Fibroblast of the aortic adventitia (primary cell): Measurements from ENCODE around the gene ZNF821. TPM values are rescaled to one million over a fixed set of nuclear protein-coding genes. Genes with fewer than 3 reads are reported as not detected.

Experiments
- DNase-seq: peaks from one replicate; pipeline ENCODE4 v3.0.0-alpha.2; 2010; ENCODE audit warnings: low read depth
- H3K4me3 ChIP-seq: 2 replicates; pipeline ENCODE4 v1.5.1; 2011; ENCODE audit warnings: low read depth, mild to moderate bottlenecking, control low read depth, low read length, moderate library complexity
- CTCF ChIP-seq: IDR thresholded peaks from 2 replicates; pipeline ENCODE4 v1.5.1; 2011; ENCODE audit warnings: mild to moderate bottlenecking, low read length, control low read depth, inconsistent platforms; ENCODE audit not compliant: insufficient read depth
- total RNA-seq: library from RNA; depleted of rRNA; stranded (reverse); fragments of >200 nt; gene quantifications from 2 replicates; pipeline ENCODE4 v1.2.3, GENCODE V29; 2012; ENCODE audit warnings: low replicate concordance

Gene ZNF821
- total RNA-seq, 1 donor, result 3.1 TPM

GRCh38 chr16:71903608-71904007 is 19.6 kb upstream of the ZNF821 start:
- no peak for DNase-seq
- no peak for TF ChIP-seq CTCF

DNA sequence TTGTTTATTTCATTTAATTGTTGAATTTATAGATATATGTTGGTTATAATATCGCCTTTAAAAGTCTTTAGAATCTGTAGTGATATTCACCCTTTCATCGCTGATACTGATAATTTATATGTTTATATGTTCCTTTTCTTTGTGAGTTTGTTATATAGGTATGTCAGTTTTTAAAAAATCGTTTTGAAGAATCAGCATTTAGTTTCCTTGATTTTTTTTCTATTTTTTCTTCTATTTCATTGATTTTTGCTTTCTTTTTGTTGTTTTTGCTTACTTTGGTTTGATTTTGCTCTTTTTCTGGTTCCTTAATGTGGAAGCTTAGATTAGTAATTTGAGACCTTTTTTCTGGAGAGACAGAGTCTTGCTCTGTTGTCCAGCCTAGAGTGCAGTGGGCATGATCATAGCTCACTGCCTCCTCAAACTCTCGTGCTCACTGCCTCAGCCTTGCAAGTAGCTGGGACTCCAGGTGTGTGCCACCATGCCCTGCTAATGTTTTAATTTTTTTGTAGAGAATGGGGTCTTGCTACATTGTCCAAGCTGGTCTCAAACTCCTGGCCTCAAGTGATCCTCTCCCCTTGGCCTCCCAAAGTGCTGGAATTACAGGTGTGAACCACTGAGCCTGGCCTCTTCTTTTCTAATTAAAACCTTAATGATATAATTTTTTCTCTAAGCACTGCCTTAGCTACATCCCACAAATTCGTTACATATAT is 18.8 kb upstream of the ZNF821 start:
- no peak overlapping the region for H3K4me3 ChIP-seq
- no peak for DNase-seq
- TF ChIP-seq CTCF, result no peak

More at GRCh38 chr16:71903608-71904007, 19.6 kb upstream of the ZNF821 start:
- H3K4me3 ChIP-seq, result no peak overlapping the region

- TF ChIP-seq CTCF, result no peak
- no peak for DNase-seq
- no peak overlapping the region for H3K4me3 ChIP-seq
Observed at GRCh38 chr16:71899171-71899570, 15.2 kb upstream of the ZNF821 start.

- no peak for DNase-seq
- peak overlapping the region; percentile 87 for H3K4me3 ChIP-seq
- no peak for TF ChIP-seq CTCF
Observed at GRCh38 chr16:71896764-71897368, 12.9 kb upstream of the ZNF821 start.

DNA sequence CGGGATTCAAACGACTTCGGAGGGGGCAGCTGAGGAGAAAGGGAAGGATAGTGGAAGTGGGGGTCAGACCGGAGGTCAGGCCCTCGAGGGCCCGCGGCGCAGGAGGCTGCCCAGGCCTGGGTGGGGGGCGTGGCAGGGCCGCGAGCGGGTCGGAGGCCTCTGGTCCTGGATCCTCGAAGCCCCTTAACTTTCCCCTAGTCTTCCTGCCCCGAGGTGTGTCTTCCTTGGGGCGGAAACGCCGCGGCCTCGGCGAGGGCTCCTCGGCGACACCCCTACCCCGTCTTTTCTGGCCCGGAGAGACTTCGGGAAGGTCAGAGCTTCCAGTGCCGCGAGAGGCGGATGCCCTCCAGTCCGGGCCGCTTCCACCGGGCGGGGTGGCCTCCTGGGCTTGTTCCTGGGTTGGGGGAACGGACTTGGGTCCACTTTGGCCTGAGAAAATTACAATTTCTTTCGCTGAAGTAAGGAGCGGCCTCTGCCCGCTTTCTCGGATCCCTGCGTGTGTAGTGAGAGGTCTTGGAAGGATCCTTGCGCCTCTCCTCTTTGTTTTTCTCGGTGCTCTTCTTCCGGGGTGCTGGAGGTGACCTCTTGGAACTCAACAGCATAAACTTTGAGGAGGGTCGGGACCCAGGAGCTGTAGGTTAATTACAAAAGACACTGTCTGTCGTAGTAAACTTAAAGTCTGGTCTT is 11.8 kb upstream of the ZNF821 start:
- TF ChIP-seq CTCF, result no peak
- DNase-seq, result peak; percentile 55
- H3K4me3 ChIP-seq, result peak overlapping the region; percentile 87

DNA sequence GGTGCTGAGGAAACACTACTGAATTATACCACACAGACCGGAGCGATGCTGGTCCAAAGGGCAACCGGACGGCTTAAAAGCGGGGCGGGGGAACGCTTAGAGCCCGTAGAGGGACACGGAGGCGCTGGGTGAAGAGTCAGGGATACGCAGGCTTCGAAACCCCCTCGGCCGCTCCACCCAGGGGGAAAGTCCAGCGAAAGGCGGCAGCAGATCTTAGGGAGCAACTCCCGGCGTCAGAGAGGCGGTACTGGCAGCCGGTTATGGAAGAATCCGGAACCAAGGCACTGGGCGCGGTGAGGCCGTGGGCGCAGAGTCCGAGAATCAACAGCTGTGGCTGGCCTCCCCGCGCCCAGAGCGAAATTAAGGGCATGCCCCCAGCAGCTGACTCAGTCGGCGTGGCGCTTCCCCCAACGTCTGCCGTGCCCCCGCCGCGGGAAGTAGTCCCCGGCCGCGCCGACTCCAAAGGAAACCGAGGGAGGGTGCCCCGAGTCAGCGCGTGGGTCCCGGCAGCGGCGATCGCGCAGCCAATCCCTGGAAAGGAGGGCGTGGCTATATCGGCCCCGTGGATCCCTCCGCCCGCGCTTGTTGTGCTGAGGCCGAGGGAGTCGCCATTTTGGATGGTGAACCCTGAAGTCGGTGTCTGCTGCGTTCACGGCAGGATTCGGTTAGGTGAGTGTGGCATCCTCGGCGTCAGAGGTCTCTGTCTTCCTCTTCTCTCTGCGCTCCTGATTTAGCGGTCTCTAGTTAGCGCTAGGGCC is 11.1 kb upstream of the ZNF821 start, which contains the start of gene IST1:
TSS of gene IST1 (plus strand) at position 611 of the 758 bp plus-strand sequence. CDS start 20,110 bp downstream, outside the sequence.
- TF ChIP-seq CTCF, result no peak
- DNase-seq, result peak; percentile 99
- peak within 1 kb of the TSS; percentile 87 for H3K4me3 ChIP-seq
